Cardiac fibroblast (primary cell): Measurements from ENCODE around the gene ZSCAN20.

ENCODE experiments used
- DNase-seq, 2 donors: peaks; one replicate each; pipeline versions ENCODE4 v3.0.0 to v3.0.0-alpha.2; 2010; ENCODE audit warnings: low read depth in 2 of 2
- H3K4me3 ChIP-seq, 2 donors: replicated peaks in 1 of 2; 1 replicate in 1 of 2; 2 replicates in 1 of 2; pipeline ENCODE4 v1.5.1; 2011; ENCODE audit warnings: low read depth in 2 of 2, low read length in 2 of 2, mild to moderate bottlenecking in 2 of 2, moderate library complexity in 1 of 2
- CTCF ChIP-seq: IDR thresholded peaks from one replicate; pipeline ENCODE4 v1.5.1; 2011; ENCODE audit warnings: low read depth, mild to moderate bottlenecking, low read length, inconsistent platforms

Gene ZSCAN20

GRCh38 chr1:33472269-33472980 lies at the start of gene ZSCAN20:
Gene ZSCAN20, plus strand, starts transcription at chr1:33472645. Its CDS starts 6,644 bp downstream, at chr1:33479289.
- H3K4me3 ChIP-seq: peak within 1 kb of the TSS; percentile 69 to 79
- TF ChIP-seq CTCF: no peak
- peak; percentile 99 for DNase-seq

DNA sequence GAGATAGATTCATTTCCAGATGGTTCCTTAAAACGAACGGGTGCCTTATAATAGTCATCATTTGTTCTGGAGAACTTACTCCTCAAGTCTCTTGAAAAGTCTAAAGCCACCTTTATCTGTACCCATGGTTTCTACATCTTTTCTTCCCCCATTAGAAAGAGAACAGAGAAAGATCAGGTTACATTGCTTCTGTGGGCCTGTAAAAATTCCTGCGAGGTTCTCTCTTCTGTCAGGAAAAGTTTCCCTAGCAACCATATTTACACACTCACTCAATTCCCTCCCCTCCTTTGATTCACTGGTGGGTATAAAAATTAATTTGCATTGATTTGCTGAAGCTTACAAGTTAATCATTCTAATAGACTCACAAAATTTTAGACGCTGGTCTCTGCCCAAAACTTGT lies 48.2 kb upstream of the ZSCAN20 start:
- H3K4me3 ChIP-seq: no peak overlapping the region
- peak; percentile 20 to 57 for DNase-seq
- no peak for TF ChIP-seq CTCF

- DNase-seq: peak in 1 of 2 donors; percentile 45
- H3K4me3 ChIP-seq: no peak overlapping the region
- TF ChIP-seq CTCF: no peak
Measured at GRCh38 chr1:33424610-33425009, 47.8 kb upstream of the ZSCAN20 start.

- H3K4me3 ChIP-seq: no peak overlapping the region
- TF ChIP-seq CTCF: no peak
Measured at GRCh38 chr1:33425900-33426299, 46.5 kb upstream of the ZSCAN20 start.

GRCh38 chr1:33426916-33427315 lies 45.5 kb upstream of the ZSCAN20 start:
- DNase-seq: no peak
- no peak overlapping the region for H3K4me3 ChIP-seq
- no peak for TF ChIP-seq CTCF

More at GRCh38 chr1:33425900-33426299, 46.5 kb upstream of the ZSCAN20 start:
- DNase-seq: no peak

GRCh38 chr1:33428661-33429060 lies 43.8 kb upstream of the ZSCAN20 start:
- no peak overlapping the region for H3K4me3 ChIP-seq
- no peak for DNase-seq
- no peak for TF ChIP-seq CTCF

DNA sequence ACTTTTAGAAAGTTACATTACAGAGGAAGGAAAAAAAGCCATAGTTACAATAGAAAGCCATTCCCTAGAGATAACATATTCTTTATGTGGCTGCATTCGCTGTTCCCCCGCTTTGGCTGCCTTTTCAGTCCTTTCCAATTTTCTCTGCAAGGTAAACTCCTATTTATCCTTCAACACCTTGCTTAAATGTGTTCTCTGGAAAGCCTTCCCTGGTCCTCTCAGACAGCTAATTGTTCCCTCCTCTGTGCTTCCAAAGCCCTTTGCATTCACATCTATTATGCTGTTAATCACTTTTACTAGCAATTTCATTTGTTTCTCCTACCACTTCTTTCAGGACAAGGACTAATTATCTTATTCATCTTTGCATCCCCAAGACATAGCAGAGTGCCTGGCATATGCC lies 43.1 kb upstream of the ZSCAN20 start:
- peak overlapping the region in 1 of 2 donors; percentile 72 for H3K4me3 ChIP-seq
- DNase-seq: no peak

More for the DNA sequence above, 43.1 kb upstream of the ZSCAN20 start:
- TF ChIP-seq CTCF: no peak
